GM12801 (cell line): Measurements from ENCODE around the gene USP3.

ENCODE experiments used
- TF ChIP-seq, protein P1 (sequence below): IDR thresholded peaks from one replicate; pipeline ENCODE4 v1.5.1; 2011; ENCODE audit warnings: control low read depth; ENCODE audit not compliant: insufficient read length; ENCODE audit errors: extremely low read depth

USP3 gene

GRCh38 chr15:63500265-63501250 is 3.8 kb upstream of the USP3 start:
- TF ChIP-seq, protein P1, sequence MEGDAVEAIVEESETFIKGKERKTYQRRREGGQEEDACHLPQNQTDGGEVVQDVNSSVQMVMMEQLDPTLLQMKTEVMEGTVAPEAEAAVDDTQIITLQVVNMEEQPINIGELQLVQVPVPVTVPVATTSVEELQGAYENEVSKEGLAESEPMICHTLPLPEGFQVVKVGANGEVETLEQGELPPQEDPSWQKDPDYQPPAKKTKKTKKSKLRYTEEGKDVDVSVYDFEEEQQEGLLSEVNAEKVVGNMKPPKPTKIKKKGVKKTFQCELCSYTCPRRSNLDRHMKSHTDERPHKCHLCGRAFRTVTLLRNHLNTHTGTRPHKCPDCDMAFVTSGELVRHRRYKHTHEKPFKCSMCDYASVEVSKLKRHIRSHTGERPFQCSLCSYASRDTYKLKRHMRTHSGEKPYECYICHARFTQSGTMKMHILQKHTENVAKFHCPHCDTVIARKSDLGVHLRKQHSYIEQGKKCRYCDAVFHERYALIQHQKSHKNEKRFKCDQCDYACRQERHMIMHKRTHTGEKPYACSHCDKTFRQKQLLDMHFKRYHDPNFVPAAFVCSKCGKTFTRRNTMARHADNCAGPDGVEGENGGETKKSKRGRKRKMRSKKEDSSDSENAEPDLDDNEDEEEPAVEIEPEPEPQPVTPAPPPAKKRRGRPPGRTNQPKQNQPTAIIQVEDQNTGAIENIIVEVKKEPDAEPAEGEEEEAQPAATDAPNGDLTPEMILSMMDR, result no peak

DNA sequence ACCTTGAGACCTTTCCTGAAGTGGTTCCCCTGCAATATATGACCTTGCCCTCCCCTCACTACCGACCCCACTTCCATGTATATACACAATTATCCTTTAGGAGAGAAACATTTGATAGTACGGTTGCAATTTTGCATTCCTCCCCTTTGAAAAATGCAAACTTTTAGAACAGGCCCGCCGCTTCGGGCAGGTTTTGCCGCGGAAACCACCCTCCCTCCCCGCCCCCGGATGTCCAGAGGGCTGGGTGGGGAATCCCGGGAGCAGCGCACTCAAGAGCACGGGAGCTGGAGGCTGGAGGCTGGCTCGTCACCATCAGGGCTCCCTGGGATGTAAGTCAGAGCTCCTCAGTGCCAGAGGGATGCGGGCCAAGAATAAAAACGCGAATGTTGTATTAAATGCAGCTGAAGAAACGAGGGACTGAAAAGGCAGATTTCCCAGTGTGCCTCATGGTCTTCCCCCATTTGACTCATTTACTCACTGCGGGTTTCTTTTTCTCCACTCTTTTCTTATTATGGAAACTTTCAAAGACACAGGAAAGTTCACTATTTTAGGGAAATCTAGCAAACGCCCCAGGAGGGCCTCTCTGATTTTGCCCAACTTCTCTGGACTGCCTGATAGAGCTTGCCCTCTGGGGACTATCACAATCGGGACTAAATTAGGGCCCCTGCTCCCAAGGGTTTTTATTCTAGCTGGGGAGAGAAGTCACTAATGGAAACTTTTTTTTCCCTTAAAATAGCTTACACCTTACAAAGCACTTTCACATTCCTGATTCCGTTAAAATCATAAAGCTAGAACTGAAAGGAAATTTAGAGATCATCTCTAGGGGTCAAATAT is 2.9 kb upstream of the USP3 start:
- TF ChIP-seq, protein P1, result no peak

GRCh38 chr15:63502137-63502766 is 2.1 kb upstream of the USP3 start:
- TF ChIP-seq, protein P1, result no peak

DNA sequence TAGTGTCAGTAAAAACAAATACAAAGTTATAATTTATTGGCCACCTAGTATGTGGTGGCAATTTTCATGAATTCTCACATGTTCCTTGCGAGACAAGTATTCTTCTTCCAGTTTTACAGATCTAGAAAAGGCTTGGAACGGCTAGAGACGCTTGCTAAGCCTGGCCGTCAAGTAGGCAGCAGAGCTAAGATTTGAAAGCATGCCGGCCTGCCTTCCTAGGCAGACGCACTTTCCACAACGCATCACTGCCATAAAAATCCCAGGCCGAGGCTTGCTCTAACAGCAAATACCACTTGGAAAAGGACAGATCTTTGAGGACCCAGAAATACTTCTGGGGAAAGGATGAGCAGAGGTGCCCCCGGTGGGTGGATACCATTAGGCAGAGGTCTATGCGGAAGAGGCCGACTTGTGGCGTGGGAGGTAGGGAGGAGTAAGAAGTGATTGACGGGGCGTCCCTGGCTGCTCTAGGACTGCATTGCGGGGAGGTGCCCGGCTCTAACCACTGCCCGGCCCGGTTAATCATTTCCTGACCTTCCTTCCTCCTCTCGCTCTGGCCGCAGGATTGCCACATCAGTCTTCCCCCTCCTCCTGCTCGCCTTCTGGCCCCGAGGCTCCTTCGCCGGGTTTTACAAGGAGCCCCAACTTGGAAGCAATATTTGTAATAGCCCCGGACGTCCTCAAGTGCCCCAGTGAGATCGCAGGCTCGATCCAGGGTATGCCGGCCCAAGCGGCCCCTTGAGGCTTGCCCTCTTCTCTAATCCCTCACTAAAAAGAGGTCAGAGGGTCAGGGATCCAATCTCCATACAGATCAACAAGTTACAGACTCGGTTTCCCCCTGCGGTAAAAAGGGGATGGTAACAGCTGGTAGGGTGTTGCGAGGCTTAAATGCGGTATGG is 1.3 kb upstream of the USP3 start:
- TF ChIP-seq, protein P1, result no peak

DNA sequence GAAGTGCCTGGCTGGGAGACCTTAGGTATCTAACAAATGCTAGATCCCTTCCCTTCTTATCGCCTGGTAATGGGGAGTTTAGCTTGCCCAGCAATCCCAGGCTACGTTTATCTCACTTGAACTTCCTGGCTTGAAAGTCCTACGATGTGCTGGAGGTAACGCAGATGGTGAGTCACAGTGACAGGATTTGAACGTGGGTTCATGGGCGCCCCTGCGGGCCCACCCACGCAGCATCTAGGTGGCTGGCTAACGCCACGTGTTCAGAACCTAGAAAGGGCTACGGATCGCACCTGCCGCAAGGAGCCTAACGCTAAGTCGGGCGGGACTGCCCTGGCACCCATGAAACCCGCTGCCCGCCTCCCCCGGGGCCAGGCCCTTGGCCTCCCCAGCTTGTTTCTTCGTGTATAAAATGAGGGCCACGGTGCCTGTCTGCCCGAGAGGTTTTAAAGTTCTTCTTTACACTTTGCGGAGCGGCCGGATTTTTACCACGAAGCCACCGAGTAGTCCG is 600 bp upstream of the USP3 start:
- TF ChIP-seq, protein P1, result no peak

GRCh38 chr15:63504979-63505841 is 817 bp downstream of the USP3 start:
- TF ChIP-seq, protein P1, result no peak
